Kidney (tissue), 14 donors: ENCODE results near the gene ARID1B. TPM values are rescaled to one million over a fixed set of nuclear protein-coding genes. Genes with fewer than 3 reads are reported as not detected.
A peak's percentile ranks its signal among the peaks of the same experiment; 100 is the strongest.

ENCODE experiments used
- DNase-seq, 5 donors: peaks; one replicate each; pipeline ENCODE4 v3.0.0-alpha.2; 2013 to 2020
- FAIRE-seq: peaks from 2 replicates; lab custom pipeline; 2012; peaks lifted over from hg19 to GRCh38; lab: Jason Lieb, UNC
- H3K27ac ChIP-seq, 2 donors: one replicate each; pipeline ENCODE4 v1.7.0; 2013; ENCODE audit warnings: low read depth in 2 of 2, low read length in 2 of 2, inconsistent platforms in 1 of 2
- H3K27me3 ChIP-seq: one replicate; pipeline ENCODE4 v1.7.1; 2013; ENCODE audit warnings: low read length, inconsistent platforms; ENCODE audit not compliant: control insufficient read depth, insufficient read depth
- H3K36me3 ChIP-seq, 3 donors: one replicate each; pipeline versions ENCODE4 v1.7.0 to v1.7.1; 2013; ENCODE audit warnings: low read length in 3 of 3, control low read depth in 1 of 3, inconsistent platforms in 1 of 3; ENCODE audit not compliant: insufficient read depth in 3 of 3, control insufficient read depth in 2 of 3
- H3K4me1 ChIP-seq, 3 donors: one replicate each; pipeline versions ENCODE4 v1.7.0 to v1.7.1; 2013; ENCODE audit warnings: low read length in 3 of 3, inconsistent platforms in 1 of 3, low read depth in 1 of 3; ENCODE audit not compliant: control insufficient read depth in 2 of 3, insufficient read depth in 2 of 3
- H3K4me3 ChIP-seq, 3 donors: one replicate each; pipeline versions ENCODE4 v1.7.0 to v1.8.1; 2013; ENCODE audit warnings: low read length in 3 of 3, control low read depth in 1 of 3, inconsistent platforms in 1 of 3
- H3K9ac ChIP-seq, 3 donors: one replicate each; pipeline versions ENCODE4 v1.7.0 to v1.7.1; 2013; ENCODE audit warnings: low read length in 3 of 3, control low read depth in 1 of 3, inconsistent platforms in 1 of 3
- H3K9me3 ChIP-seq, 3 donors: one replicate each; pipeline versions ENCODE4 v1.7.0 to v1.7.1; 2013; ENCODE audit warnings: low read length in 3 of 3, control low read depth in 1 of 3, inconsistent platforms in 1 of 3; ENCODE audit not compliant: control insufficient read depth in 2 of 3, insufficient read depth in 1 of 3
- CTCF ChIP-seq: IDR thresholded peaks from 3 replicates; pipeline ENCODE4 v1.5.1; 2012; ENCODE audit warnings: mild to moderate bottlenecking, moderate library complexity, borderline replicate concordance; ENCODE audit not compliant: insufficient read depth; ENCODE audit errors: extremely low read depth
- intact Hi-C: fragments of 100-400 bp; cut with DNase I; formaldehyde crosslinking; loops from one replicate; pipeline ENCODE4 v1.11.1; 2022
- polyA plus RNA-seq: library from polyadenylated mRNA; stranded (reverse); fragments of 350-450 nt; fragmentation: Illumina TruSeq; extraction: RNeasy Lipid Tissue Mini Kit (QIAGEN cat#74804); gene quantifications from one replicate; pipeline ENCODE4 v1.2.3, GENCODE V29; 2014; ENCODE audit warnings: low read depth, low replicate concordance; ENCODE audit not compliant: insufficient read depth
- total RNA-seq: library from RNA; stranded (reverse); fragmentation: NEBNext Ultra II Directional; extraction: Animal tissue kit (Norgen Biotek cat#: 25700); gene quantifications from one replicate; pipeline ENCODE4 v1.2.1, GENCODE V29; 2021
- donor health status: control.
- donor health status: control.
- donor health status: control.
- donor health status: control.
- donor health status: control.
- donor health status: DM: yes; HTN: yes; CAD: no.
- donor health status: Normal renal cell carcinoma (clear cell type).

The ARID1B gene
- total and polyA plus RNA-seq, 2 donors from 2014 or later: 16.4 to 110 TPM

DNA sequence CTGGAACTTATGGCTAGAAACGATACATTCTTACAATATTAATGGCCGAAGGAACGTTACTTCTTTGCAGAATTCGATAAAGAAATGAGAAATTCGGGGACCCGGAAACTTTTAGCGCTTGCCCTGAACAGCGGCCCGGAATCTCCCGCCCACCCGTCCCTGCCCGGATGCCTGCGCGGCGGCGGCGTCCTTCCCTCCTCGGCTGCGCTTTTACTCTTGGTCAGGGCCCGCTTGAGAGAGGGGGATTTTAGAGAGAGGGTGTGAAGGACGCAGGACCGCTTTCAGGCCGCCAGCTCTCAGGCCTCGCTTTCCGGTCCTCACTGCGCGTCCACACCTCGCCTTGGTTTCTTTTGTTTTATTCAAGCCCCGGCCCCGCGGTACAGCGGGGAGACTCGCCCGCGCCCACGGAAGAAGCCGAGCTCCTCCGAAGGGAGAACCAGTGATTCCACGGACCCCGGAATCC is 243.7 kb downstream of the ARID1B start:
- Histone ChIP-seq H3K4me3 (peak overlapping the region; percentile 75 to 82 (median 79)), H3K27ac (peak overlapping the region; percentile 98), H3K27me3 (no peaks in the 10 kb centered on the region), H3K4me1 (peaks cover 5 to 25% (median 10%) of the 10 kb centered on the region in 3 donors), H3K9ac (peak overlapping the region; percentile 63 to 91 (median 67)), H3K36me3 (no peaks in the 10 kb centered on the region), H3K9me3 (no peaks in the 10 kb centered on the region)
- DNase-seq (peak in 3 of 5 donors; percentile 71 to 83 (median 75)), FAIRE-seq (no peak)
- no peak for TF ChIP-seq CTCF
- intact Hi-C loops: no loop called here

- Histone ChIP-seq H3K9ac (peak overlapping the region; percentile 63 to 91 (median 67)), H3K4me1 (peaks cover 5 to 25% (median 10%) of the 10 kb centered on the region in 3 donors), H3K9me3 (no peaks in the 10 kb centered on the region), H3K27me3 (no peaks in the 10 kb centered on the region), H3K36me3 (no peaks in the 10 kb centered on the region), H3K27ac (peak overlapping the region; percentile 98), H3K4me3 (peak overlapping the region; percentile 75 to 82 (median 79))
- FAIRE-seq (no peak), DNase-seq (peak; percentile 93 to 97 (median 95))
- peak; percentile 35 for TF ChIP-seq CTCF
- intact Hi-C loops: no loop called here
Observed at GRCh38 chr6:157021344-157021992, 244.3 kb downstream of the ARID1B start.

DNA sequence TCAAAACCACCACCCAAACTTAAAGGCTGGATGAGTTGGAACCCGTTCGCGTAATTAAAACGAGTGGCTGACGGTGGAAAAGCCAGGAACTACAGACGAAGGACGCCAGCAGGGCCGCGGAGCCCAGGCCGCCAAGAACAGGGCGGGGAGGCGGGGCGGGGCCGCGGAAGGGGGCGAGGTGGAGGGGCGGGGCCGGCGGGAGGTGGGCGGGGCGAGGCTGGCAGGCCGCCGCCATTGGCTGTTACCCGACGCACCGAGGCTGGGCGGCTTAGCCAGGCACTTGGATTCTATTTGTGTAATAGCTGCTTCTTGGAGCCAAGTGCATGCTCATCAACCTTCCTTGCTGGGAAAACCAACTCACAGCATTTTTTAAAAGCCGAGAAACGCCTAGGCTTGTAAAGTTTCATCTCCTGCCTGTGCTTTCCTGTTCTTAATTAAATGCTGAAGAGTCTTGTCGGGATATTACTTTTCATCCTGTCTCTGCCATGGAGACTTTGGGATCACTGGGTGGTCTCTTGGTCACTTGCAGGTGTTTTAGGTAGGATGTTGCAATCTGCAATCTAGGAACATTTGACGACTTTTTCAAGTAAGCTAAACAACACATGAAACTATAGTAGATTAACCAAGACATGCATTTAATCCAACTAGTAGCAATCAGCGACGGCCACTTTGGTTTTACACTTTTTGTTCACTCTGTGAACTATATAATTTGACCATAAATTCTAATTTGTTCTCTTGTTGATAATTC is 245.0 kb downstream of the ARID1B start:
- Histone ChIP-seq H3K9me3 (no peaks in the 10 kb centered on the region), H3K9ac (peak overlapping the region; percentile 35 to 91 (median 37)), H3K27me3 (no peaks in the 10 kb centered on the region), H3K36me3 (no peaks in the 10 kb centered on the region), H3K4me3 (peak overlapping the region; percentile 51 to 82 (median 67)), H3K4me1 (peaks cover 5 to 25% (median 10%) of the 10 kb centered on the region in 3 donors), H3K27ac (peak overlapping the region; percentile 98)
- peak; percentile 91 to 96 (median 95) for DNase-seq
- TF ChIP-seq CTCF: no peak
- no peak for FAIRE-seq
- intact Hi-C loops: no loop called here
